GM21423 (cell line): ENCODE results near the gene CYP2F1.
"Not testable (repeated sequence)": the region's sequence is repeated elsewhere in the genome, so short reads cannot be mapped to it uniquely, and the experiment has no call there.

Experiments used
- ATAC-seq: cut with Tn5 transposase; IDR thresholded peaks from one replicate; pipeline ENCODE4 v1.9.1; 2021; ENCODE audit warnings: mild to moderate bottlenecking, moderate library complexity; ENCODE audit not compliant: unreplicated experiment

Gene CYP2F1

DNA sequence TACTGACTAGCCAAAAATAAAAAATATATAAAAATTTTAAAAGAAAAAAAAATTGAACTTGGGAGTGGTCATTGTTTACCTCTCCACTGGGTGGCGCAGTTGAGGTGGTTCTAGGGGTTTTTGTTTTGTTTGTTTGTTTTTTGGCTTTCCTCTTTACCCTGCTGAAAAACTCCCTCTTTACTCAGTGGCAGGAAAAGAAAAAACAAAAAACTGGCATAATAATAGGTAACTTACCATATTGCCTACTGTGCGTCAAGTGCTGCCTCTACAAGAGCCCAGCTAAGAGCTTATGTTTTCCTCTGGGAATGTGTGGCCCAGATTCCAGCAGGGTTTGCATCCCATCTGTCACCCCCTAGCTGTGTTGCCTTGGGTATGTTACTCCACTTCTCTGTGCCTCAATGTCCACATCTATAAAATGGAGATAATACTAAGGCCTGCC, 12.6 kb downstream of the CYP2F1 start:
- ATAC-seq: not testable (repeated sequence)

DNA sequence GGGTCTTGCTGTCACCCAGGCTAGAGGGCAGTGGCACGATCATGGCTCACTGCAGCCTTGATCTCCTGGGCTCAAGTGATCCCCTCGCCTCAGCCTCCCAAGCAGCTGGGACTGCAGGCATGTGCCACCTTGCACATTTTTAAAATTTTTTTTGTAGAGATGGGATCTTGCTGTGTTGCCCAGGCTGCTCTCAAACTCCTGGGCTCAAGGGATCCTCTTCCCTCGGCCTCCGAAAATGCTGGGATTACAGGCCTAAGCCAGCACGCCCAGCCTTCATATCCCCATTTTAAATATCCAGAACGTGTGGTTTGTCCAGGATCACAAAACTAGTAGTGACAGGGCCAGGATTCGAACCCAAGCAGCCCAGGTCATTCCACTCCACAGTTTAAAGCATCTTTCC, 13.1 kb downstream of the CYP2F1 start:
- ATAC-seq: not testable (repeated sequence)

DNA sequence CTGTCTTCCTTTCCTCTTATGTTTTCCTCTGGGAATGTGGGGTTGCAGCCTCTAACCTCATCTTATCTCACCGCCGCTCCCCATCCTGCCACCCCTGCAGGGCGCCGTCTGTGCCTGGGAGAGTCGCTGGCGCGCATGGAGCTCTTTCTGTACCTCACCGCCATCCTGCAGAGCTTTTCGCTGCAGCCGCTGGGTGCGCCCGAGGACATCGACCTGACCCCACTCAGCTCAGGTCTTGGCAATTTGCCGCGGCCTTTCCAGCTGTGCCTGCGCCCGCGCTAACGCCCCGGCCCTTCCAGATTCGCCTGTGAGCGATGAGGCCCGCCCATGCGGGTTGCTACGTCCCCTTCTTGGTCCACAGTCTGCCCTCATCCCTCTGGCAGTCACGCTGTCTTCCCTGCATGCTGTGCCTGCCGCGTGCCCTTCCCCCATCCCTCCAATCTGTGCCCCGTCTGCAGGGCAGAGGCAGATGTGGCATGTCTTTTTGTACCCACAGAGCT, 13.6 kb downstream of the CYP2F1 start:
- ATAC-seq: not testable (repeated sequence)

DNA sequence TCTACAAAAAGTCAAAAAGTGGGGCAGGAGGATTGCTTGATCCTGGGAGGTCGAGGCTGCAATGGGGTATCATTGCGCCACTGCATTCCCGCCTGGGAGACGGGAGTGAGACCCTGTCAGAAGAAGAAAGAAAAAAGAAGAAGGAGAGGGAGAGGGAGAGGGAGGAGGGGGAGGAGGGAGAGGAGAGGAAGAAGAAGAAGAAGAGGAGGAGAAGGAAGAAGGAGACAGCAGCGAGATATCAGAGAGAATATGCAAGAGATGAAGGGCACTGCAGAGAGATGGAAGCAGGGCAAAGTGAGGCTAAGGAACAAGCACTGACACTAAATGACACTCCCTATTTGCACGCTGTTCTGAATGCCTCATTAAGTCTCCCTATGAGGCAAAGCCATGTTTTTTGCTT, 14.5 kb downstream of the CYP2F1 start:
- ATAC-seq: no peak

DNA sequence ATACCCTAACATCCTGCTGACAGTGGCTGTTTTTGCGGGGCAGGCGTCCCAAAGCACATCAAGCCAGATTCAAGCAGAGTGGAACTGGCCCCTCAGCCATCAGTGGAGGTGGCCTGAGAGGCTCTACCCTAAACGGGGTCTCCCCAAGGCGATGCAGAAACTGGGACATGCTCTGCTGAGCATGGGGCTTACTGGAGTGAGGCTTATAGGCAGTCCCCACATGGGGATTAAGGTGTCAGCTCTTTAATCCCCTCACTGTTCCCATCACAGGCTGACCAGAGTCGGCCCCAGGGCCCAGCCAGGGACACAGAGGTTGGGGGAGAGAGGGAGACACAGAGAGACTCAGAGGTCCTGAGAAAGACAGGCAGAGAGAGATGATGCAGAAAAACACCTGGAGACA, 17.0 kb downstream of the CYP2F1 start:
- ATAC-seq: no peak

DNA sequence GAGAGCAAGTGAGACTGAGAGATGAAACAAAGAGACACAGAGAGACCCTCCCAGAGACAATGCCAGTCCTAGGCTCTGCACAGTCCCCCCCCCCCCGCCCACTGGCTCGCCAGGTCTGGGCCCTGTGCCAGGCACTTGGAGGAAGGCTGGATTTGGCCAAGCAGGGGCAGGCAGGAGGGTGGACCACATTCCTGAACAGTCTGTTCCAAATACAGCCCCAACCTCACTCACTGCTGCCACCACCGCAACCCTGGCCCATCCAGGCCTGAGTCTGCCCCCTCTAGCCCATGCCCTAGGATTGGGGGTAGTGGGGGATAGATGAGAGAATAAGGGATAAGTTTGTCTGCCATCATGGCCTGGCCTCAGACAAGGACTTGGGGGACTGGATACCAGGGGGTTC, 19.0 kb downstream of the CYP2F1 start:
- ATAC-seq: no peak

DNA sequence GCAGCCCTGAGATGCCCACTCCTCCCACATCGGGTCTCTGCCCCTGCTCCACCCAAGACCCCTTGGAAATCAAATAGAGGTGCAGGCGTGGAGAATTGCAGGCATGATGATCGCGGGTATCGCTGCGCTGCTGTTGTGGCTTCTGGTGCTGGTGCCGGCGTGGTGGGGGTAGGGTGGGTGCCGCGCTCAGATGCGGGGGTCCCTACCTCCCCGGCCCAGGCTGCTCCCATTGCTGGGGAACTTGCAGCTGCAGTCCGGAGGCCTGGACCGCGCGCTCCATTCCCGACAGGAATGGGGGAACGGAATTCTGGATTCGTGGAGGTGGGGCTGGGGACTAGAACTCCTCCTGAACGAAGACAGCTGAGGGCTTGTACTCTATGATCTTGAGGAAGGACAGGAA, 20.4 kb downstream of the CYP2F1 start:
- ATAC-seq: no peak

DNA sequence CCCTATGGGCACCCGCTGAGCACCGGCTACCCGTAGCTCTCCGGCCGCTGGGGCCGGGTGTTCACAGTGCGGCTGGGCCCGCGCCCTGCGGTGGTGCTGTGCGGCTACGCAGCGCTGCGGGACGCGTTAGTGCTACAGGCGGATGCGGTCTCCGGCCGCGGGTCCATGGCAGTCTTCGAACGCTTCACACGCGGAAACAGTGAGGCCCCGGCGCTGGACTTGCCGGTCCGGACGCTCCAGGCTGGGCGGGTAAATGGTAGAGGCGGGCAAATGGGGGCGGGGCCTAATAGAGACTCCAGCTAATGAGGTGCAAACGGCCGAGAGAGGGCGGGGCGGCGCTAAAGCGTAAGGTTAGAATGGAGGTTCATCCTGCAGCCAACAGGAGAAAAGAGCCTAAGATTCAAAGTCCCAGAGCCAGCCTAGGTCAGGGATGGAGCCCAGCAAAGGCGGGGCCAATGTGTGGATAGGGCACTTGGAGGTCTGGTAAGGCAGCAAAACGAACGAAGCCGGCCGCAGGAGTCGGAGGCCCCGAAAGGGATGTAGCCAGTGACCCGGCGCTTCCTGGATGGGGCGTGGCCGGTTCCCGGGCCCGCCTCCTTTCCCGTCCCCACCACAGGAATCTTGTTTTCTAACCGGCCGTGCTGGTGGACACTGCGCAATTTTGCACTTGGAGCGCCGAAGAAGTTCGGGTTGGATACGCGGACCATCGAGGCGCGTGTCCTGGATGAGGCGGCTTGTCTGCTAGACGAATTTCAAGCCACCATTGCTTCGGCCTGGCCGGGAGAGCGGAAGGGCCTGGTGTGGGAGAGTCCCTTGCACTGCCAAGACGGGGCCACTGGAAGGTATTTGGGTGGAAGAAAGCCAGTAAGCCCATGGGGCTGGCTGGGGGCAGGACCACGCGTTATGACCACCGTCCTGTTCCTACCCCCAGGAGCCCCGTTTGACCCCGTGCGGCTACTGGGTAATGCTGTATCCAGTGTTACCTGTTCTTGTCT, 21.5 kb downstream of the CYP2F1 start:
- not testable (repeated sequence) for ATAC-seq

DNA sequence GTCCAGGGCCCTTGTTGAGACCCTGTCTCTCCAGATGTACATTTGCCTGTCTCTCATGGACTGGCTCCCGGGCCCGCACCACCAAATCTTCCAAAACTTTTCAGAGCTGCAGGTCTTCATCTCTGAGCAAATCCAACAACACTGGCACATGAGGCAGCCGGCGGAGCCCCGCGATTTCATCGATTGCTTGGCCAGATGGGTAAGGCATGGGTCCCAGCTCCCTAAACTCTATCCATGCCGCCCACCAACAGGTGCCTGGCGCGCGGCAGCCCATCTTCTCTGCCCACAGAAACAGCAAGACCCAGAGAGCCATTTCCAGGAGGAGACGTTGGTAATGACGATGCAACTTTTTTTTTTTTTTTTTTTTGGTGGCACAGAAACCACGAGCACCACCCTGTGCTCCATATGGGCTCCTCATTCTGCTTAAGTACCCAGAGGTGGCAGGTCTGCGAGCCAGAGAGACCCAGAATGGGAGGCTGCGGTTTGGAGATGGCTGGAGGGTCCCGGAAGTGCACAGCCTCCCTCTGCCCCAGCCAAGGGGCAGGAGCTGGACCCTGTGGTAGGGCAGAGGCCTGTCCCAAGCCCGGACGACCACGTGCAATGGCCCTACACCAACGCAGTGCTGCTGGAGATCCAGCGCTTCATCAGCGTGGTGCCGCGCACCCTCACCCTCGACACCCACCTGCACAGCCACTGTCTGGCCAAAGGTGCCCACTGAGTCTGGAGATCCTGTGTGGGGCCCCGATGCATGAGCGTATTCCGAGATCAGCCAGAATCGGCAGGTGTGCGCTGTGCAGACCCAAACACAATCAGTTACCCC, 22.6 kb downstream of the CYP2F1 start:
- ATAC-seq: no peak

DNA sequence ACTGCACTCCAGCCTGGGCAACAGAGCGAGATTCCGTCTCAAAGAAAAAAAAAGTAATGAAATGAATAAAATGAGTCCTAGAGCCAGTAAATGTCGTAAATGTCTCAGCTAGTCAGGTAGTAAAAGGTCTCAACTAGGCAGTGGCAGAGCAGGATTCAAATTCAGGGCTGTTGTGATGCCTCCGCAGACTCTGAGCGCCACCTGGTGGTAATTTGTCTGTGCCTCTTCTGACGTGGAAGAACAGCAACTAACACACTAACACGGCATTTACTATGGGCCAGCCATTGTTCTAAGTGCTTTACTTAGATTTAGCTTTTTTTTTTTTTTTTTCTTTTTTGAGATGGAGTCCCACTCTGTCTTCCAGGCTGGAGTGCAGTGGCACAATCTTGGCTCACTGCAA, 30.2 kb downstream of the CYP2F1 start:
- no peak for ATAC-seq

DNA sequence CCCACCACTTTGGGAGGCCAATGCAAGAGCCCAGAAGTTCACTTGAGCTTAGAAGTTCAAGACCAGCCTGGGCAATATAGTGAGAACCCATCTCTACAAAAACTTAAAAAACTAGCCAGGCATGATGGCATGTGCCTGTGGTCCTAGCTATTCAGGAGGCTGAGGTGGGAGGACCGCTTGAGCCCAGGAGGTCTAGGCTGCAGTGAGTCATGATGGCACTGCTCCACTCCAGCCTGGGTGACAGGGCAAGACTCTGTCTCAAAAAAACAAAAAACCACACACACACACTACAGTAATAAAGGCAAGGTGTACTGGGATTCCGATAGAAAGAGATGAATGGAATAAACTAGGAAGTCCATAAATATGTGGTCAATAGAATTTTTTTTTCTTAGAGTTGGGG, 35.6 kb downstream of the CYP2F1 start:
- no peak for ATAC-seq

DNA sequence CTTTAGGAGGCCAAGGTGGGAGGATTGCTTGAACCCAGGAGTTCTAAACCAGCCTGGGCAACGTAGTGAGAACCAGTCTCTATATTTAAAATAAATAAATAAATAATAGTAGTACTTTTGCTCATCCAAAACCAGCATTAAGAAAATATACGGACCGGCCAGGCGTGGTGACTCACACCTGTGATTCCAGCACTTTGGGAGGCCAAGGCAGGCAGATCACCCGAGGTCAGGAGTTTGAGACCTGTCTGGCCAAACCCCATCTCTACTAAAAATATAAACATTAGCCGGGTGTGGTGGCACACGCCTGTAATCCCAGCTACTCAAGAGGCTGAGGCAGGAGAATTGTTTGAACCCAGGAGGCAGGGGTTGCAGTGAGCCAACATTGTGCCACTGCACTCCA, 36.8 kb downstream of the CYP2F1 start:
- not testable (repeated sequence) for ATAC-seq

DNA sequence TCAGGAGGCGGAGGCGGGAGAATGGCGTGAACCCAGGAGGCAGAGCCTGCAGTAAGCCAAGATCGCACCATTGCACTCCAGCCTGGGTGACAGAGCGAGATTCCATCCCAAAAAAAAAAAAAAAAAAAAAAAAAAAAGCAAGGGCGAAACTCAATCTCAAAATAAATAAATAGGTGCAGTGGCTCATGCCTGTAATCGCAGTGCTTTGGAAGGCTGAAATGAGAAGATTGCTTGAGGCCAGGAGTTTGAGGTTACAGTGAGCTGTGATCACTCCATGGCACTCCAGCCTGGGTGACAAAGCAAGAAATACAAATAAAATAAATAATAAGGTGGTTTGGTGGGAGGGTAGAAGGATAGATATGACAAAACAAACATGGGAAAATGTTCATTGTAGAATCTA, 39.8 kb downstream of the CYP2F1 start:
- ATAC-seq: no peak

DNA sequence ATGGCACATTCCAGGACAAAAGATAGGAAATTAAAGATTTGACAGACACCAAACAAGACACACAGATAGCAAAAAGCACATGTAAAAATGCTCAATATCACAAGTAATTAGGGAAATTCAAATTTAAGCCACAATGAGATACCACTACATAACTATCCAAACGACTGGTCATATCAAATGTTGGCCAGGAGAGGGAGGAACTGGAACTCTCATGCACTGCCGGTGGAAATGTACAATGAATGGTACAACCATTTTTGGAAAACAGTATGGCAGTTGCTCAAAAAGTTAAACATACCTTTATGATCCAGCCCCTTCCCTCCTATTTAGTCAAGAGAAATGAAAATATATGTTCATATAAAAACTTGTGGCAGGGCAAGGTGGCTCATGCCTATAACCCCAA, 42.0 kb downstream of the CYP2F1 start:
- no peak for ATAC-seq

DNA sequence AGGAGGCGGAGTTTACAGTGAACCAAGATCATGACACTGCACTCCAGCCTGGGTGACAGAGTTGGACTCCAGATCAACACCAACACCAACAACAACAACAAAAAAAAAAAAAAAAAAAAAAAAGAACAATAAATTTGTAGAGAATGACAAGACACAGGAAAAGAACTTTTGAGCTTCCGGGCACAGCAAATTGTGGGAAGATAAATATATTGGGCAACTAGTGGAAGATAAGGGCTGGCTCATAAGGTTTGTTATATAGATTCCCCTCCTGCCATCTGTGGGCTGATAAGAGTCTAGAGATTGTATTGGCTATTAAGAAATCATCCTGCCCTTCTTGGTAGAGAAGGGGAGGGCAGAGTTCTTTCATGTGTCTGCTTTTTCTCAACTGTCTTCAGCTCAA, 45.6 kb downstream of the CYP2F1 start:
- ATAC-seq: no peak

DNA sequence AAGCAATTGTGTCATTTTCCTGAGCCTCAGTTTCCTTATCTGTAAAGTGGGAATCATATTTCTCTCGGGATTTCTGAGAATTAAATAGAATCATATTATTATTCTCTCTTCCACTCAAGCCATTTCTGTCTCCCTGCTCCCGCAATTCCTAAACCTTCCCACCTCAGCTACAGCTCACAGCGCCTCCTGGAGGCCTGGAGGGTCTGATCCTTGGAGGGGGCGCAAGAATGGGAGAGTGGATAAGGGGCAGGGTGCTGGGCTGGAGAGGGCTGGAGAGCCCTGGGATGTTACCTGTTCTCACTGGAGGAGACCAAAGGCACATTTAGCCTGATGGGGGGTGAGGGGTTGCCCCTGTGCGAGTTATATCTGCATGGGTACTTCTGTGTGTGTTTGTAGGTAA, 47.7 kb downstream of the CYP2F1 start:
- no peak for ATAC-seq

DNA sequence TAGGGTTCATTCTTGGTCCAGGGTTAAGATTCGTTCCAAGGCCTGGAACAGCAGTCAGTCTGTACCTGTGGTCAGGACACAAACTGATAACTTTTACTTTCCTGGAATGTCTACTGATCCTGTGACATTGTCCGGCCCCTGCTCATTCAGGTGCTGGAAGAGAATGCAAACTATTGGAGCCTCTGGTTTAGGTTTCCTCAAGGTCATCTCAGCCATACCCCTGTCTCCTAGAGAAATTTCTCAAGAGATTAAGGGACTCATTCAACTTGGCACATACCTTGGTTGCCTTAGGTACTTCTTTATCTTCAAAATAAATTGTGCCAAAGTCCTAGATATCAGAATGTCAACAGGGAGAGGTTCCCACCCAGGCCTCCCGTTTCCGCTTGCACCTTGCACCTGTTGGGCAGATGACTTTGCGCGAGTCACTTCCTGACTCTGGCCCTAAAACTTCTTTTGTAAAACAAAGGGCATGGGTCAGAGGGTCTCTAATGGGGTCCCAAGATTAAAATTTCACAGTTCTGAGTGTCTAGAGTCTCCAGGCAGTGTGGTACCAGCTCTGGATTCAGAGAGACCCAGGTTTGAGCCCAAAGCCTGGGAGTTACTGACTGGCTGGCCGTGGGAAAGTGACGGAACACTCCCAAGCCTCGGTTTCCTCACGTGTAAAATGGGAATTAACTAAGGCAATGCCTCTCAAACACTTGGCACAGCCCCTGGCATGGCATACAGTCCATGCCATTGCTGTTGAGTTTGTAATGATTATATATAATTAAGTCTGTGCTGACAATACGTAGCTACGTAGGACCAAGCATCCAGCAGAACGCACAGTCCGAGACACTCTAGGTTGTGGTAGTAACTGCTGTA, 52.9 kb downstream of the CYP2F1 start:
- ATAC-seq: no peak

DNA sequence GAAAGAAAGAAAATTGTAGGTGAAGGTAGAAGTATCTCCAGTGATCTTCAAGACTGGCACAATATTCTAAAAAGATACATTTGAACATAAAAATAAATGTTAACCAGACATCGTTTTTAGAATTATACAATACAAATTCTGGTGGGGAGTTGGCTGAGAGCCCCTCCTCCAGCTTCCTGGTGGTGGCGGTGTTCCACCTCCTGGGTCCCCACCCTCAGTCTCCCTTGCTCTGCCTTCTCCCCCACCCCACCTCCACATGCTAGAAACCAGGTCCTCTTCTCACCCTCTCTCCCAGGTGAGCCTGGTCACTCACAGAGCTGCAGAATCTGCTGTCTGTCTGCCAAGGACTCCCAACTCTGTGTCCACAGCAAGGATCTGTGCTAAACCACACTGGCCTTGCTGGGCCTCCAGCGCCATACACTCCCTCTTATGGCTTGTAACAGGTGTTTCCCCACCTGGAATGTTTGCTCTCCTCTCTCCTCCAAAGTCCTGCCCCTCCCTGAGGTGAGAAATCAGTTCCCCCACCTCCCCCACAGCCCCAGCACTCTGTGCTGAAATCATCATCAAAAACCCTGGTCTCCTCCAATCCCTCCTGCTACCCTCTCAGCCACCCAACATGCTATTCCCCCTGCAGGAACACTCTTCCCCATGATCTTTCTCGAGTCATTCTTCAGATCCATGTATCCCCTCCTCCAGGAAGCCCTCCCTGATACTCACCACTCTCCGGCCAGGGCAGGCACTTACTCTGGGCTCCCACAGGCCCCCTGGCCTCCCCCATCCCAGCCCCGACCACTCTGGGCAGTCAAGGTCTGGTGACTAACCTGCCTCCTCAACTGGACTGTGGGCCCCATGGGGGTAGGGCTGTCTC, 58.3 kb downstream of the CYP2F1 start:
- ATAC-seq: no peak

DNA sequence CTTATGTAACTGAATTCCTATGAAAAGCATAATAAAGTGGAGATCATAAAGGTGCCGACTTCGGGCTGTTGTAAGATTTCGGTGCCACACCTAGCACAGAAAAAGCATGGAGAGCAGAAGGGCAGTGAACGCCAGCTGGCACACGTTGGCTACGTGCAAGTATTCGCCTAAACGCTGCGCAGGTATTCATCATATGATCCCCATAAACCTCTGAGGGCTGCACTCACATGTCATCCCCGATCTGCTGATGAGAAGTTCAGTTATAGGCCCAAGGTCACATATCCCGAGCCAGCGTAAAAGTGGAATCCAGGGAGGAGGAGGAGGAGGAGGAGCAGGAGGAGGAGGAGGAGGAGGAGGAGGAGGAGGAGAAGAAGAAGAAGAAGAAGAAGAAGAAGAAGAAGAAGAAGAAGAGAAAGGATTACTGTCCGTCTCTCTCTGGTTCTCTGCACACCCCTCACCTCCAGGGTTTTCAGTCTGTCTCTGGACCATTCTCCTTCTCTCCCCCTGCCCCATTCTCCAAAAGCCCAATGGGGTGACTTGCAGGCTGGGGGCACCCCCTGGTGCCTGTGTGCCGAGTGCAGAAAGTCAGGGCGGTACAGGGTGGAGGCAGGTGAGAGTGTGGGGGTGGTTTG, 60.2 kb downstream of the CYP2F1 start:
- ATAC-seq: no peak
